ENCODE measurements around the gene ZNF22.

ZNF22 gene

GRCh38 chr10:44956226-44956625 lies 44.5 kb upstream of the ZNF22 start:
- ChIA-PET POLR2A (ENCODE audit: low non-redundant PET) (no interaction called here), CTCF (interaction anchor here (0.7 kb wide), 1 partner anchor 59 kb away, joined by 7 read pairs; no protein-coding TSS in a partner anchor)
- no peak for DNase-seq (ENCODE audit: low spot score)
- TF ChIP-seq, protein P1, sequence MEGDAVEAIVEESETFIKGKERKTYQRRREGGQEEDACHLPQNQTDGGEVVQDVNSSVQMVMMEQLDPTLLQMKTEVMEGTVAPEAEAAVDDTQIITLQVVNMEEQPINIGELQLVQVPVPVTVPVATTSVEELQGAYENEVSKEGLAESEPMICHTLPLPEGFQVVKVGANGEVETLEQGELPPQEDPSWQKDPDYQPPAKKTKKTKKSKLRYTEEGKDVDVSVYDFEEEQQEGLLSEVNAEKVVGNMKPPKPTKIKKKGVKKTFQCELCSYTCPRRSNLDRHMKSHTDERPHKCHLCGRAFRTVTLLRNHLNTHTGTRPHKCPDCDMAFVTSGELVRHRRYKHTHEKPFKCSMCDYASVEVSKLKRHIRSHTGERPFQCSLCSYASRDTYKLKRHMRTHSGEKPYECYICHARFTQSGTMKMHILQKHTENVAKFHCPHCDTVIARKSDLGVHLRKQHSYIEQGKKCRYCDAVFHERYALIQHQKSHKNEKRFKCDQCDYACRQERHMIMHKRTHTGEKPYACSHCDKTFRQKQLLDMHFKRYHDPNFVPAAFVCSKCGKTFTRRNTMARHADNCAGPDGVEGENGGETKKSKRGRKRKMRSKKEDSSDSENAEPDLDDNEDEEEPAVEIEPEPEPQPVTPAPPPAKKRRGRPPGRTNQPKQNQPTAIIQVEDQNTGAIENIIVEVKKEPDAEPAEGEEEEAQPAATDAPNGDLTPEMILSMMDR (conservative IDR thresholded peaks at IDR 0.05; ENCODE audit: low read depth): no peak
- no peak overlapping the region for H3K27ac ChIP-seq

DNA sequence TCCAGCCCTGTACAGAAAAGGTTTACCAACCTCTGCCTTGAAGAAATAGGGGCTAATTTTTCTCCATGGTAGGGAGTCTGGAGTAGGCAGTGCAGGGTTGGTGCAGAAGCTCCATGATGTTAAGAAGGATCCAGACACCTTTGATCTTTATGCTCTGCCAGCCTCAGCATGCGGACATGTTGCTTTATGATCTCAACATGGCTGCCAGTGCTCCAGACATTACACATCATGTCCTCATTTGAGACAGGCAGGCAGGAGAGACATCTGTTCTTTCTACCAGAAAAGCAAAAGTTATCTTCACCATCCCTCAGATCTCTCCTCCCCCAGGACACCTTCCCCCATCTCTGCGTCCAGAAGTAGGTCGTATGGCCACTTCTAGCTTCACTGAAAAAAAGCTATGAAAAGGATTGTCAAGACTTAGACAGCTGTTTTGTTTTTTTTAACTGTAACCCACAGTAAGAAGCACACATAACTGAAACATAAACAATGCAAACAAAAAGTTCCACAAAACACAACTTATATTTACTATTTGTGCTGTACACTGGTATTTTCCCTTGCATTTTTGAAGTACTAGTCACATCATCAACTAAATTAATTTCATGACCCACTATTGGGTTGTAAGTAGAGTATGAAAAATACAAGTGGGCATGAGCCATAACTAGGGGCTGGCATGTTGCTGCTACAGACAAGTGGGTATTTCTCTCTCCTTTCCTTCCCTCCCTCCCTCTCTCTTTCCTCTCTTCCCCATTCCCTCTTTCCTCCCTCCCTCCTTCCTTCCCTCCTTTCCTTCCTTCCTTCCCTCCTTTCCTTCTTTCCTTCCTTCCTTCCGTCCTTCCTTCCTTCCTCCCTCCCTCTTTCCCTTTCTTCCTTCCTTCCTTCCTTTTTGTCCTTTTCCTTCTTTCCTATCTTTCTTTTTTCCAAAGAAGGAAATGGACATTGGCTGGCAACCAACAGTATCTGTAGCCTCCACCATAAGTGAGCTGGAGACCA lies 43.7 kb upstream of the ZNF22 start:
- no peak overlapping the region for H3K27ac ChIP-seq

DNA sequence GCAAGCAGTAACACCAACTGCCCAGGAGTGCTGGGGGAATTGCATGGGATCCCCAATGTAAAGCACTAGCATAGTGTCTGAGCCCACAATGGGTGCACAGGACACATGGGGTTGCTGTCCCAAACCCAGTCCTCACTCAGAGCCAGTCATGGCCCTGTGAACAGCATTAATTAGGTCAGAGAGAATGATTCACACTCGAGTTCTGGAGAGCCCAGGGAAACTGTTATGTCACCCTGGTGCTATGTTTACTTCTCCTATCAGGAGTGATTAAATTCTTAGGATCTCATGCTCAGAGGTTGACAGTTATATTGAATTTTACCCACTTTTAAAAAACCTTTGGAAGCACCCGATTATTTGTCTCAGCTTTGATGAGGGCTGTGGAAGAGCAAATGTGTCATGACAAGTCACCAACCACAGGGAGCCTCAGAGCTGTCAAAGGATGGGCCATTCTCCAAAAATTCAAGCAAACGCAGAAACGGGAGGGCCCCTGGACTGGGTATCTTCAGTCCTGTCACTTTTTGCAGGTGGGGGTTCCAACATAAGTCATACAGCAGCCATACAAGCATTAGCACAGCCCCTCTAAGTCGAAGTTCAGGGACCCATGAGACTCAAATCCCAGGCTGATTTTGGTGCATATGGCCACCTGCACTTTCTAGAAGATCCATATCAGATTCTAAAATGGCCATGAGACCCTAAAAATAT lies 42.4 kb upstream of the ZNF22 start:
- ChIA-PET POLR2A (ENCODE audit: low non-redundant PET) (interaction anchor here (0.5 kb wide), 1 partner anchor 48 kb away, joined by 5 read pairs; no protein-coding TSS in a partner anchor), CTCF (interaction anchor here (1.2 kb wide), 1 partner anchor 17 kb away, joined by 4 read pairs; no protein-coding TSS in a partner anchor)
- peak; percentile 14 for DNase-seq (ENCODE audit: low spot score)
- no peak overlapping the region for H3K27ac ChIP-seq
- TF ChIP-seq, protein P1 (conservative IDR thresholded peaks at IDR 0.05; ENCODE audit: low read depth): no peak

More for the DNA sequence above, 43.7 kb upstream of the ZNF22 start:
- ChIA-PET CTCF (interaction anchor here (0.7 kb wide), 1 partner anchor 1072 kb away, joined by 3 read pairs; no protein-coding TSS in a partner anchor), POLR2A (ENCODE audit: low non-redundant PET) (no interaction called here)
- TF ChIP-seq, protein P1 (conservative IDR thresholded peaks at IDR 0.05; ENCODE audit: low read depth): no peak
- DNase-seq (ENCODE audit: low spot score): no peak

DNA sequence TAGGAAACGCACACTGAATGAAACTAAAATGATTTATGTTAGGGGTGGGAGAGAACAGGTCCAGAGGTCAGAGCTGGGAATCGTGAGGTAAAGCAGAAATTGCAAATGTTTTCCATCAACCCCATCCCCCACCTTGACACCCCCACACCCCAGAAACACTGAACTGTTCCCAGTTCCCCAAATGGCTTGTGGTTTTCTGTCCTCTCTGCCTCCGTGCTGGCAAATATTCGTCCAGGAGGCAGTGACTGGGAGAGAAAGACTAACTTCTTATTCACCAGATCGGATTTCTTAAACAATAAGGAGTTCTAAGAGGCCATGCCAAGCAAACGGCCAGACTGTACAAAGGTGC lies 41.9 kb upstream of the ZNF22 start:
- DNase-seq (ENCODE audit: low spot score): no peak
- TF ChIP-seq, protein P1 (conservative IDR thresholded peaks at IDR 0.05; ENCODE audit: low read depth): no peak
- H3K27ac ChIP-seq: peak overlapping the region; percentile 72
- ChIA-PET CTCF (interaction anchor here (1.2 kb wide), 1 partner anchor 17 kb away, joined by 4 read pairs; no protein-coding TSS in a partner anchor), POLR2A (ENCODE audit: low non-redundant PET) (no interaction called here)

DNA sequence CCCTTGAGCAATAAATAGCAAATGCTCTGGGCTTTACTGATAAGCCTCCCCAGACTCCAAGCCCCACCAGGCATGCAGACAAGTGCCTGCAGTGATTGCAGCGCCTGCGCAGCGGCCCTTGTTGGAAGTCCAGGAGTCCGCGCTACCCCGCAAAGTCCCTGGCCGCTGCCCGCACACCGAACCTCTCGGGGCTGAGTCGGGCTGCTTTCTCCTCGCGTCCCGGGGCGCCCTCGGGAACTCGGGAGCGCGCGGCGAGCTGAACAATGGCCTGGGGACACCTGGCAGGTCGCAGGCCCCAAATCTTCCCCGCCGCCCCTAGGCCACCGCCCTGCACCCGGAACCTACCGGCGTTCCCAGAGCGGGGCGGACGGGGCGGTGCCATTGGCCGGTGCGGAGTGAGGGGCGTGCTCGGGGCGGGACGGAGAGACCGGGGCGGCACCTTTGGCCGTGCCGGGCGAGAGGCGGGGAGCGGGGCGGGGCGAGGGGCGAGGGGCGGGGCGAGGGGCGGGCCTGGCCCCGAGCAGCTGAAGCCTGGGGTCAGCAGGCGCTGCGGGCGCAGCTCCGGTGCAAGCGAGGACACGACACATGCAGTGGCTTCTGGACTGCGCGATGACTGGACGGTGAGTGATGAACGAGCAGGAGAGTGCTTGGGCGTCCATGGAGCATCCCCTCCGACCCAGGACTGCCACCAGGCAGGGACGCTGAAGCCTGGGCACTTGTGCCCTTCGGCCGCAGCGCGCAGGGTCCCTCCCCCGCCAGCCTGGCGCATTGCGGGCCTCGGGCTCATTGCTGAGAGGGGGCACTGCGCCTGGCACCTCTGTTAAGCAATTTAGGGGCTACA lies 41.3 kb upstream of the ZNF22 start, which contains the start of gene RASSF4:
Gene RASSF4, plus strand, starts transcription at position 556 of the 841 bp plus-strand sequence. CDS start 10,401 bp downstream, outside the sequence.
- POLR2A ChIA-PET (ENCODE audit: low non-redundant PET): interaction anchor here (0.5 kb wide), 1 partner anchor 185 kb away, joined by 3 read pairs; no protein-coding TSS in a partner anchor
- H3K27ac ChIP-seq: peak within 1 kb of the TSS; percentile 72
- TF ChIP-seq, protein P1 (conservative IDR thresholded peaks at IDR 0.05; ENCODE audit: low read depth): no peak
- CTCF ChIA-PET: interaction anchor here (1.2 kb wide), 1 partner anchor 16 kb away, joined by 4 read pairs; no protein-coding TSS in a partner anchor
- peak; percentile 92 for DNase-seq (ENCODE audit: low spot score)

All from RWPE1 (cell line).